ENCODE results near the gene RABL3.

- peak; percentile 57 for TF ChIP-seq POLR2AphosphoS5 (IDR thresholded peaks at IDR 0.05; ENCODE audit: low read depth)
- no peak for TF ChIP-seq CTCF (IDR thresholded peaks at IDR 0.05; ENCODE audit: insufficient read depth, low read length)
- no peak for TF ChIP-seq REST (IDR thresholded peaks at IDR 0.05; ENCODE audit: insufficient replicate concordance, low read depth)
Observed at GRCh38 chr3:120742849-120743365, 591 bp upstream of the RABL3 start.

Measured in HL-60 (cell line).